ENCODE data around the gene SERPINB2. TPM values are rescaled to one million over a fixed set of nuclear protein-coding genes. Genes with fewer than 3 reads are reported as not detected.

SERPINB2 gene
- total RNA-seq, 1 experiment from 2014 or later, result 9.9 TPM

- no peaks in the 10 kb centered on the region for H3K9me3 ChIP-seq (ENCODE audit: low read length)
- intact Hi-C loops (cut with micrococcal nuclease), result loop anchor here (1.0 to 2.0 kb wide), 2 partner anchors 86 to 128 kb away; no protein-coding TSS in a partner anchor
- no peaks in the 10 kb centered on the region for H3K9me2 ChIP-seq (replicated peaks; ENCODE audit: low read length)
- no peak overlapping the region for H2AFZ ChIP-seq (ENCODE audit: low read length)
- H3K4me1 ChIP-seq (ENCODE audit: insufficient read depth, low read length), result no peaks in the 10 kb centered on the region
- H3K9ac ChIP-seq (ENCODE audit: low read length), result no peak overlapping the region
- H3K27ac ChIP-seq (ENCODE audit: low read length), result no peak overlapping the region
- no peak overlapping the region for H3K4me3 ChIP-seq (ENCODE audit: low read length)
- BruUV-seq (replicated peaks), result no TSS peak
- DNase-seq, result no peak
- H3K27me3 ChIP-seq (ENCODE audit: low read length), result no peaks in the 10 kb centered on the region
- TF ChIP-seq CTCF (conservative IDR thresholded peaks at IDR 0.05; ENCODE audit: low read depth, low read length) (no peak), EZH2phosphoT487 (IDR thresholded peaks at IDR 0.05; ENCODE audit: borderline replicate concordance, low read length) (no peak)
- POLR2A ChIA-PET (ENCODE audit: unreplicated experiment), result no interaction called here
- ATAC-seq, result no peak
- no peak overlapping the region for H3K4me2 ChIP-seq (ENCODE audit: low read length)
- H3K79me2 ChIP-seq (ENCODE audit: low read length), result no peaks in the 10 kb centered on the region
- no peaks in the 10 kb centered on the region for H3K36me3 ChIP-seq (ENCODE audit: low read depth, low read length)
- no peaks in the 10 kb centered on the region for H4K20me1 ChIP-seq (ENCODE audit: low read length)
- CTCF ChIA-PET, result no interaction called here
- H3F3A ChIP-seq (ENCODE audit: low read length, unreplicated experiment), result no peaks in the 10 kb centered on the region
Observed at GRCh38 chr18:63850636-63851035, 36.9 kb upstream of the SERPINB2 start.

GRCh38 chr18:63858456-63858855 lies 29.0 kb upstream of the SERPINB2 start:
- no peaks in the 10 kb centered on the region for H3K9me2 ChIP-seq (replicated peaks; ENCODE audit: low read length)
- no peaks in the 10 kb centered on the region for H3K27me3 ChIP-seq (ENCODE audit: low read length)
- DNase-seq (no peak), ATAC-seq (no peak)
- CTCF ChIA-PET, result no interaction called here
- H4K20me1 ChIP-seq (ENCODE audit: low read length), result no peaks in the 10 kb centered on the region
- intact Hi-C loops (cut with micrococcal nuclease), result no loop called here
- H3K4me2 ChIP-seq (ENCODE audit: low read length), result no peak overlapping the region
- TF ChIP-seq CTCF (conservative IDR thresholded peaks at IDR 0.05; ENCODE audit: low read depth, low read length), result no peak
- no peaks in the 10 kb centered on the region for H3K9me3 ChIP-seq (ENCODE audit: low read length)
- POLR2A ChIA-PET (ENCODE audit: unreplicated experiment), result no interaction called here
- no peak overlapping the region for H3K27ac ChIP-seq (ENCODE audit: low read length)
- H3K36me3 ChIP-seq (ENCODE audit: low read depth, low read length), result no peaks in the 10 kb centered on the region
- no peaks in the 10 kb centered on the region for H3F3A ChIP-seq (ENCODE audit: low read length, unreplicated experiment)
- no peak overlapping the region for H3K9ac ChIP-seq (ENCODE audit: low read length)
- no peak overlapping the region for H3K4me3 ChIP-seq (ENCODE audit: low read length)
- no TSS peak for BruUV-seq (replicated peaks)
- H3K79me2 ChIP-seq (ENCODE audit: low read length), result no peaks in the 10 kb centered on the region
- no peak overlapping the region for H2AFZ ChIP-seq (ENCODE audit: low read length)
- no peaks in the 10 kb centered on the region for H3K4me1 ChIP-seq (ENCODE audit: insufficient read depth, low read length)

- H3K27ac ChIP-seq (ENCODE audit: low read length), result no peak overlapping the region
- no peak overlapping the region for H2AFZ ChIP-seq (ENCODE audit: low read length)
- intact Hi-C loops (cut with micrococcal nuclease), result no loop called here
- no TSS peak for BruUV-seq (replicated peaks)
- DNase-seq (no peak), ATAC-seq (no peak)
- H3K79me2 ChIP-seq (ENCODE audit: low read length), result no peaks in the 10 kb centered on the region
- H3K4me1 ChIP-seq (ENCODE audit: insufficient read depth, low read length), result no peaks in the 10 kb centered on the region
- no peaks in the 10 kb centered on the region for H4K20me1 ChIP-seq (ENCODE audit: low read length)
- ChIA-PET POLR2A (ENCODE audit: unreplicated experiment) (no interaction called here), CTCF (no interaction called here)
- no peak overlapping the region for H3K4me2 ChIP-seq (ENCODE audit: low read length)
- no peak overlapping the region for H3K4me3 ChIP-seq (ENCODE audit: low read length)
- no peaks in the 10 kb centered on the region for H3K27me3 ChIP-seq (ENCODE audit: low read length)
- TF ChIP-seq EZH2 (IDR thresholded peaks at IDR 0.05; ENCODE audit: low read length, unreplicated experiment), result no peak
- TF ChIP-seq CTCF (conservative IDR thresholded peaks at IDR 0.05; ENCODE audit: low read depth, low read length), result no peak
- TF ChIP-seq EZH2phosphoT487 (IDR thresholded peaks at IDR 0.05; ENCODE audit: borderline replicate concordance, low read length), result no peak
- no peaks in the 10 kb centered on the region for H3F3A ChIP-seq (ENCODE audit: low read length, unreplicated experiment)
- no peak overlapping the region for H3K9ac ChIP-seq (ENCODE audit: low read length)
- H3K9me3 ChIP-seq (ENCODE audit: low read length), result no peaks in the 10 kb centered on the region
- no peaks in the 10 kb centered on the region for H3K36me3 ChIP-seq (ENCODE audit: low read depth, low read length)
- no peaks in the 10 kb centered on the region for H3K9me2 ChIP-seq (replicated peaks; ENCODE audit: low read length)
Observed at GRCh38 chr18:63859781-63860475, 27.6 kb upstream of the SERPINB2 start.

Measured in PC-3 (cell line).